Liver (tissue), 9 donors: Measurements from ENCODE around the gene CAPZB. TPM values are rescaled to one million over a fixed set of nuclear protein-coding genes. Genes with fewer than 3 reads are reported as not detected.

Source experiments
- DNase-seq: peaks from one replicate; pipeline ENCODE4 v3.0.0-alpha.2; 2017; ENCODE audit warnings: low spot score
- H3K27ac ChIP-seq, 2 donors: one replicate each; pipeline ENCODE4 v1.7.0; 2013; ENCODE audit warnings: inconsistent platforms in 2 of 2, low read length in 2 of 2, control low read depth in 1 of 2, low read depth in 1 of 2, mild to moderate bottlenecking in 1 of 2
- H3K27me3 ChIP-seq, 4 donors: one replicate each; pipeline versions ENCODE4 v1.6.1 to v1.7.0; 2013; ENCODE audit warnings: low read length in 3 of 4, inconsistent platforms in 1 of 4, mild to moderate bottlenecking in 1 of 4, moderate library complexity in 1 of 4; ENCODE audit not compliant: control insufficient read depth in 4 of 4, insufficient read depth in 4 of 4
- H3K36me3 ChIP-seq, 4 donors: one replicate each; pipeline versions ENCODE4 v1.6.1 to v1.7.0; 2013; ENCODE audit warnings: low read length in 3 of 4, mild to moderate bottlenecking in 3 of 4, low read depth in 1 of 4, moderate library complexity in 1 of 4; ENCODE audit not compliant: control insufficient read depth in 4 of 4, insufficient read depth in 3 of 4
- H3K4me1 ChIP-seq, 4 donors: one replicate each; pipeline versions ENCODE4 v1.6.1 to v1.7.0; 2013; ENCODE audit warnings: low read length in 3 of 4, mild to moderate bottlenecking in 3 of 4, moderate library complexity in 1 of 4; ENCODE audit not compliant: control insufficient read depth in 4 of 4, insufficient read depth in 4 of 4
- H3K4me3 ChIP-seq, 3 donors: one replicate each; pipeline versions ENCODE4 v1.6.1 to v1.7.0; 2013; ENCODE audit warnings: low read length in 3 of 3, control low read depth in 1 of 3, low read depth in 1 of 3, mild to moderate bottlenecking in 1 of 3
- H3K9ac ChIP-seq, 2 donors: one replicate each; pipeline ENCODE4 v1.7.0; 2013; ENCODE audit warnings: low read length in 2 of 2, mild to moderate bottlenecking in 2 of 2, moderate library complexity in 2 of 2, control low read depth in 1 of 2, low read depth in 1 of 2
- H3K9me3 ChIP-seq, 4 donors: one replicate each; pipeline versions ENCODE4 v1.6.1 to v1.7.0; 2013; ENCODE audit warnings: low read length in 3 of 4; ENCODE audit not compliant: control insufficient read depth in 4 of 4
- ATF3 ChIP-seq: IDR thresholded peaks from 2 replicates; pipeline ENCODE4 v1.6.1; 2016; ENCODE audit warnings: antibody characterized with exemption
- CTCF ChIP-seq: fragments of 150-350 bp; IDR thresholded peaks from 2 replicates; pipeline ENCODE4 v1.5.1; 2017; ENCODE audit warnings: improper control_type of control experiment, low read depth, low read length; ENCODE audit not compliant: missing input control
- EGR1 ChIP-seq, 2 donors: IDR thresholded peaks; 2 replicates each; pipeline ENCODE4 v1.6.1; 2016 to 2018; ENCODE audit warnings: antibody characterized with exemption in 2 of 2, low read depth in 2 of 2
- FOXA1 ChIP-seq: IDR thresholded peaks from 2 replicates; pipeline ENCODE4 v1.6.1; 2016; ENCODE audit warnings: antibody characterized with exemption
- FOXA2 ChIP-seq: IDR thresholded peaks from 2 replicates; pipeline ENCODE4 v1.6.1; 2016; ENCODE audit warnings: antibody characterized with exemption
- GABPA ChIP-seq, 2 donors: IDR thresholded peaks in 1 of 2; conservative IDR thresholded peaks in 1 of 2; 2 replicates each; pipeline ENCODE4 v1.6.1; 2016; ENCODE audit warnings: antibody characterized with exemption in 2 of 2, mild to moderate bottlenecking in 1 of 2, moderate library complexity in 1 of 2
- HNF4A ChIP-seq, 2 donors: conservative IDR thresholded peaks; 2 replicates each; pipeline ENCODE4 v1.6.1; 2016; ENCODE audit warnings: antibody characterized with exemption in 2 of 2, mild to moderate bottlenecking in 2 of 2
- HNF4G ChIP-seq: IDR thresholded peaks from 2 replicates; pipeline ENCODE4 v1.6.1; 2016; ENCODE audit warnings: antibody characterized with exemption
- MAX ChIP-seq: IDR thresholded peaks from 2 replicates; pipeline ENCODE4 v1.6.1; 2016; ENCODE audit warnings: antibody characterized with exemption
- NR2F2 ChIP-seq: IDR thresholded peaks from 2 replicates; pipeline ENCODE4 v1.6.1; 2016; ENCODE audit warnings: antibody characterized with exemption
- RAD21 ChIP-seq, 2 donors: IDR thresholded peaks; 2 replicates each; pipeline ENCODE4 v1.6.1; 2016; ENCODE audit warnings: antibody characterized with exemption in 2 of 2, mild to moderate bottlenecking in 2 of 2
- RXRA ChIP-seq, 2 donors: IDR thresholded peaks; 2 replicates each; pipeline ENCODE4 v1.6.1; 2017 to 2018; ENCODE audit warnings: antibody characterized with exemption in 2 of 2, mild to moderate bottlenecking in 1 of 2
- SP1 ChIP-seq: IDR thresholded peaks from 2 replicates; pipeline ENCODE4 v1.6.1; 2018; ENCODE audit warnings: antibody characterized with exemption, mild to moderate bottlenecking
- TAF1 ChIP-seq: conservative IDR thresholded peaks from 2 replicates; pipeline ENCODE4 v1.6.1; 2016; ENCODE audit warnings: antibody characterized with exemption, mild to moderate bottlenecking
- YY1 ChIP-seq: IDR thresholded peaks from 2 replicates; pipeline ENCODE4 v1.6.1; 2016; ENCODE audit warnings: antibody characterized with exemption, mild to moderate bottlenecking
- ZBTB33 ChIP-seq: IDR thresholded peaks from 2 replicates; pipeline ENCODE4 v1.6.1; 2016; ENCODE audit warnings: antibody characterized with exemption
- WGBS: extraction: QIAGEN DNeasy Blood & Tissue Kit; methylation state at CpG from one replicate; pipeline ENCODE4 v1.1.7; 2013; 5-methylcytosine and 5-hydroxymethylcytosine counted together
- polyA plus RNA-seq, 2 donors: library from polyadenylated mRNA; stranded (reverse) in 1 of 2; unstranded in 1 of 2; fragments of 200-250 nt in 1 of 2; fragments of >200 nt in 1 of 2; fragmentation: Nextera tagmentation in 1 of 2; extraction: Ambion mirVana in 1 of 2; gene quantifications; one replicate each; pipeline versions ENCODE4 v1.2.1 to v1.2.3, GENCODE V29; 2013 to 2015
- total RNA-seq, 2 donors: library from RNA; depleted of rRNA; stranded (reverse); fragments of >200 nt; gene quantifications; one replicate each; pipeline ENCODE4 v1.2.3, GENCODE V29; 2014
- donor health status: healthy.
- donor health status: healthy.
- donor health status: healthy.
- donor health status: healthy.
- donor health status: healthy.

Gene CAPZB
- total and polyA plus RNA-seq, 4 donors = 38.3 to 98.9 (median 51.1) TPM

- Histone ChIP-seq H3K4me1 (no peaks in the 10 kb centered on the region), H3K9me3 (no peaks in the 10 kb centered on the region), H3K27me3 (peaks cover 0 to 3% (median 0%) of the 10 kb centered on the region in 4 donors), H3K36me3 (no peaks in the 10 kb centered on the region), H3K27ac (no peak overlapping the region), H3K9ac (no peak overlapping the region), H3K4me3 (no peak overlapping the region)
- DNase-seq = no peak
- 76% methylated on average over 7 of the region's 7 CpGs for WGBS
- TF ChIP-seq CTCF = no peak
- TF ChIP-seq EGR1 (IDR thresholded peaks at IDR 0.05; ENCODE audit: low read depth in 2 of 2) = no peak
- no peak for TF ChIP-seq ZBTB33
- peak; percentile 15 for TF ChIP-seq NR2F2
- no peak for TF ChIP-seq MAX
- TF ChIP-seq HNF4A (conservative IDR thresholded peaks at IDR 0.05) = no peak
- TF ChIP-seq FOXA1 = no peak
- no peak for TF ChIP-seq SP1
Observed at GRCh38 chr1:19514391-19514831, 29.1 kb upstream of the CAPZB start.

- H3K27me3 ChIP-seq = peaks cover 0 to 3% (median 0%) of the 10 kb centered on the region in 4 donors
- H3K4me1 ChIP-seq = no peaks in the 10 kb centered on the region
- no peak overlapping the region for H3K9ac ChIP-seq
- DNase-seq = no peak
- no peak for TF ChIP-seq ZBTB33
- TF ChIP-seq HNF4G = no peak
- TF ChIP-seq GABPA (IDR thresholded peaks at IDR 0.05 in 1 of 2, conservative IDR thresholded peaks at IDR 0.05 in 1 of 2) = no peak
- TF ChIP-seq FOXA2 = no peak
- TF ChIP-seq RAD21 (IDR thresholded peaks at IDR 0.05) = no peak
- no peak for TF ChIP-seq FOXA1
- TF ChIP-seq RXRA (IDR thresholded peaks at IDR 0.05) = no peak
- TF ChIP-seq YY1 = no peak
- TF ChIP-seq ATF3 = no peak
- TF ChIP-seq CTCF = no peak
- no peak for TF ChIP-seq NR2F2
- TF ChIP-seq HNF4A (conservative IDR thresholded peaks at IDR 0.05) = no peak
- TF ChIP-seq TAF1 = no peak
- H3K4me3 ChIP-seq = no peak overlapping the region
- H3K9me3 ChIP-seq = no peaks in the 10 kb centered on the region
- WGBS = 63% methylated on average over 2 of the region's 2 CpGs
- no peak overlapping the region for H3K27ac ChIP-seq
- H3K36me3 ChIP-seq = no peaks in the 10 kb centered on the region
Observed at GRCh38 chr1:19512545-19512944, 27.2 kb upstream of the CAPZB start.
